C4-2B (cell line): ENCODE measurements around the gene NR6A1.

Source experiments
- ZFX ChIP-seq: fragments of 450-650 bp; IDR thresholded peaks from 2 replicates; pipeline ENCODE4 v1.6.1; 2017
- TF ChIP-seq, protein P1 (sequence below): fragments of 450-650 bp; conservative IDR thresholded peaks from 2 replicates; pipeline ENCODE4 v1.5.1; 2017; ENCODE audit warnings: mild to moderate bottlenecking

DNA sequence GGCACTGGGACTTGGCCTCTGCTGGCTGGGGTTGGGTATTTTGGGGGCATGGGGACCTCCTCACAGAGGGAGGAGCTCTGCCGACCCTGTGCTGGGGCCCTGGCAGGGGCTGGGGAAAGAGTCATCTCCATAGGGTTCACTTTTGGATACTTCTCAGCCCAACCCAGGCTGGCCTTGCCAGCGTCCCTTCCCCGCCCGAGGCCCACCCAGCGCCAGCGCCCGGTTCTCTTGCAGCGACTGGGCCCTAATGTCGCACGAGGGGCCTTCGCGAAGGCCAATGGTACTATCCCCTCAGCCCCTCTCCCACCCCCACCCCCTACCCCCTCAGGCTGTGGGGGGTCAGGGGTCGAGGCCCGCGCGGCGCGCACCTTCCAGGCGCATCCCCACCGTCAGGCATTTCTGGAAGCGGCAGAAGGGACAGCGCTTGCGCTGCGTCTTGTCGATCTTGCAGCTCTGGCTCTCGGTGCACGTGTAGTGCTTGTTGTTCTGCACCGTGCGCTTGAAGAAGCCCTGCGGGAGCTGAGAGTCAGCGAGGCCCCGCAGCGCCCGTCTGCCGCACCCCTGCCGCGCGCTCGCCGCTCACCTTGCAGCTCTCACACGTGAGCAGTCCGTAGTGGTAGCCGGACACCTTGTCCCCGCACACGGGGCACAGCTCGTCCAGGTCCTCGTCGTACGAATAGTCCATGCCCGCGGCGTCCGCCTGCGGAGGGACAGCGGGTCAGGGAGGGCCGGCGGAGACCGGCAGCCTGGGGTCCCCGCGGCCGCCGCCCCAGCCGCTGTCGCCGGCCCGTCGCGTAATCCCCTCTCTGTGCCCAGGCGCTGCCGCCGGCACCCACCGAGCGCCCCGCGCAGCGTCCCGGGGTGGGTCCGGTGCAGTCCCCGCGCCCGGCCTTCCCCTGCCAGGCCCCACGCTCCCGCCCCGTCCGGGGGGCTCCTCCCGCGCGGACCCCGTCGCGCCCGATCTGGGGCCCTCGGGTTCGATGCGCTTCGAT is 268.1 kb downstream of the NR6A1 start:
- TF ChIP-seq, protein P1, sequence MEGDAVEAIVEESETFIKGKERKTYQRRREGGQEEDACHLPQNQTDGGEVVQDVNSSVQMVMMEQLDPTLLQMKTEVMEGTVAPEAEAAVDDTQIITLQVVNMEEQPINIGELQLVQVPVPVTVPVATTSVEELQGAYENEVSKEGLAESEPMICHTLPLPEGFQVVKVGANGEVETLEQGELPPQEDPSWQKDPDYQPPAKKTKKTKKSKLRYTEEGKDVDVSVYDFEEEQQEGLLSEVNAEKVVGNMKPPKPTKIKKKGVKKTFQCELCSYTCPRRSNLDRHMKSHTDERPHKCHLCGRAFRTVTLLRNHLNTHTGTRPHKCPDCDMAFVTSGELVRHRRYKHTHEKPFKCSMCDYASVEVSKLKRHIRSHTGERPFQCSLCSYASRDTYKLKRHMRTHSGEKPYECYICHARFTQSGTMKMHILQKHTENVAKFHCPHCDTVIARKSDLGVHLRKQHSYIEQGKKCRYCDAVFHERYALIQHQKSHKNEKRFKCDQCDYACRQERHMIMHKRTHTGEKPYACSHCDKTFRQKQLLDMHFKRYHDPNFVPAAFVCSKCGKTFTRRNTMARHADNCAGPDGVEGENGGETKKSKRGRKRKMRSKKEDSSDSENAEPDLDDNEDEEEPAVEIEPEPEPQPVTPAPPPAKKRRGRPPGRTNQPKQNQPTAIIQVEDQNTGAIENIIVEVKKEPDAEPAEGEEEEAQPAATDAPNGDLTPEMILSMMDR: no peak
- TF ChIP-seq ZFX: no peak
